Stimulated activated CD8-positive, alpha-beta memory T cell treated with anti-CD3 and anti-CD28 coated beads, Interleukin-7, amount 100 ng/mL, for 1 hour (primary cell): Measurements from ENCODE around the gene GRK2.

Experiments
- DNase-seq, 2 donors: peaks; one replicate each; pipeline ENCODE4 v3.0.0-alpha.2; 2020; ENCODE audit warnings: low read depth in 2 of 2

GRK2 gene

DNA sequence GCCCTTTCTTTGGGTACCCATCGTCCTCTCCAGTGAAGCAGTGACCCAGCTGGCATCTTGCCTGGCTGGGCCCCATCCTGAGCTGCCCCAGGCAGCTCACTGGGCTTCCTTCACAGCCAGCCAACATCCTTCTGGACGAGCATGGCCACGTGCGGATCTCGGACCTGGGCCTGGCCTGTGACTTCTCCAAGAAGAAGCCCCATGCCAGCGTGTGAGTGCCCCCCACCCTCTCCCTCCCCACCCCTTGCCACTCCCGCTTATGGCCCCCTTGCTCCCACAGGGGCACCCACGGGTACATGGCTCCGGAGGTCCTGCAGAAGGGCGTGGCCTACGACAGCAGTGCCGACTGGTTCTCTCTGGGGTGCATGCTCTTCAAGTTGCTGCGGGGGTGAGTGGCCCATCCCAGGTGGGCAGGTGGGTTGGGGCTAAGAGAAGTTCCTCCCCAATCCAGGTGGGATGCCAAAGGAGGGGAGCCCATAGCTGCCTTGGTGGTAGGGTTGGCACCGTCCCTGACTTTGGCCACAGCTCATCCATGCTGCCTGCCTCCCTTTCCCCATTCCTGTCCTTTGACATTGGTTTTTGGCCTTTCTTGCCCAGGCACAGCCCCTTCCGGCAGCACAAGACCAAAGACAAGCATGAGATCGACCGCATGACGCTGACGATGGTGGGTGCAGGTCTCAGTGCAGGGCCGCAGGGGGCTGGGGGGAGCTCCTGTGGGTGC lies 16.0 kb downstream of the GRK2 start:
- DNase-seq = no peak

GRCh38 chr11:67282876-67283371 lies 16.7 kb downstream of the GRK2 start:
- no peak for DNase-seq

DNA sequence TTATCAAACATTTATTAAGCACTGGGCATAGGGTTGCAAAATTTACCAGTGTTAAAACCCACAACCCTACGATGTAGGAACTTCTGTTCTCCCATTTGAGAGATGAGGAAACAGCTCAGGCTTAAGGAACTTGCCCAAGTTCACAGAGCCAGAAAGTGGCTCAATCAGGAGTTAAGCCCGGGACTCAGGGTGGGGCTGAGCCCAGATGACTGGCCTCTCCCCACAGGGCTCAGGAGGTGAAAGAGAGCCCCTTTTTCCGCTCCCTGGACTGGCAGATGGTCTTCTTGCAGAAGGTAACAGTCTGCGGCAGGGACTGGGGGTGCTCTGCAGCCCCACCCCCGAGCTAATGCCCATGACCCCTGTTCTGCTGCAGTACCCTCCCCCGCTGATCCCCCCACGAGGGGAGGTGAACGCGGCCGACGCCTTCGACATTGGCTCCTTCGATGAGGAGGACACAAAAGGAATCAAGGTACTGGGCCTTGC lies 17.2 kb downstream of the GRK2 start:
- DNase-seq = no peak

DNA sequence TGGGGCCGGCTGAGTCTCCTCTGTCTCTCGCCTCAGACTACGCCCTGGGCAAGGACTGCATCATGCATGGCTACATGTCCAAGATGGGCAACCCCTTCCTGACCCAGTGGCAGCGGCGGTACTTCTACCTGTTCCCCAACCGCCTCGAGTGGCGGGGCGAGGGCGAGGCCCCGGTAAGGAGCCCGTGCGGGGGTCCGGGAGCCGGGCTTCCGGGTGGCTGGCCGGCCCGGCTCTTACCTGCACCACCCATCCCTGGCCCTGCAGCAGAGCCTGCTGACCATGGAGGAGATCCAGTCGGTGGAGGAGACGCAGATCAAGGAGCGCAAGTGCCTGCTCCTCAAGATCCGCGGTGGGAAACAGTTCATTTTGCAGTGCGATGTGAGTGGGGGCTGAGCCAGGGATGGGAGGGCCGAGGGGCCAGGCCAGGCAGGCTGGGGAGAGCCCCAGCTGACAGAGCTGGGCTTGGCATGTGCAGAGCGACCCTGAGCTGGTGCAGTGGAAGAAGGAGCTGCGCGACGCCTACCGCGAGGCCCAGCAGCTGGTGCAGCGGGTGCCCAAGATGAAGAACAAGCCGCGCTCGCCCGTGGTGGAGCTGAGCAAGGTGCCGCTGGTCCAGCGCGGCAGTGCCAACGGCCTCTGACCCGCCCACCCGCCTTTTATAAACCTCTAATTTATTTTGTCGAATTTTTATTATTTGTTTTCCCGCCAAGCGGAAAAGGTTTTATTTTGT lies 18.7 kb downstream of the GRK2 start:
- no peak for DNase-seq

DNA sequence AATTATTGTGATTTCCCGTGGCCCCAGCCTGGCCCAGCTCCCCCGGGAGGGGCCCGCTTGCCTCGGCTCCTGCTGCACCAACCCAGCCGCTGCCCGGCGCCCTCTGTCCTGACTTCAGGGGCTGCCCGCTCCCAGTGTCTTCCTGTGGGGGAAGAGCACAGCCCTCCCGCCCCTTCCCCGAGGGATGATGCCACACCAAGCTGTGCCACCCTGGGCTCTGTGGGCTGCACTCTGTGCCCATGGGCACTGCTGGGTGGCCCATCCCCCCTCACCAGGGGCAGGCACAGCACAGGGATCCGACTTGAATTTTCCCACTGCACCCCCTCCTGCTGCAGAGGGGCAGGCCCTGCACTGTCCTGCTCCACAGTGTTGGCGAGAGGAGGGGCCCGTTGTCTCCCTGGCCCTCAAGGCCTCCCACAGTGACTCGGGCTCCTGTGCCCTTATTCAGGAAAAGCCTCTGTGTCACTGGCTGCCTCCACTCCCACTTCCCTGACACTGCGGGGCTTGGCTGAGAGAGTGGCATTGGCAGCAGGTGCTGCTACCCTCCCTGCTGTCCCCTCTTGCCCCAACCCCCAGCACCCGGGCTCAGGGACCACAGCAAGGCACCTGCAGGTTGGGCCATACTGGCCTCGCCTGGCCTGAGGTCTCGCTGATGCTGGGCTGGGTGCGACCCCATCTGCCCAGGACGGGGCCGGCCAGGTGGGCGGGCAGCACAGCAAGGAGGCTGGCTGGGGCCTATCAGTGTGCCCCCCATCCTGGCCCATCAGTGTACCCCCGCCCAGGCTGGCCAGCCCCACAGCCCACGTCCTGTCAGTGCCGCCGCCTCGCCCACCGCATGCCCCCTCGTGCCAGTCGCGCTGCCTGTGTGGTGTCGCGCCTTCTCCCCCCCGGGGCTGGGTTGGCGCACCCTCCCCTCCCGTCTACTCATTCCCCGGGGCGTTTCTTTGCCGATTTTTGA lies 19.5 kb downstream of the GRK2 start:
- no peak for DNase-seq

GRCh38 chr11:67286621-67287333 lies 20.5 kb downstream of the GRK2 start:
- DNase-seq = no peak

DNA sequence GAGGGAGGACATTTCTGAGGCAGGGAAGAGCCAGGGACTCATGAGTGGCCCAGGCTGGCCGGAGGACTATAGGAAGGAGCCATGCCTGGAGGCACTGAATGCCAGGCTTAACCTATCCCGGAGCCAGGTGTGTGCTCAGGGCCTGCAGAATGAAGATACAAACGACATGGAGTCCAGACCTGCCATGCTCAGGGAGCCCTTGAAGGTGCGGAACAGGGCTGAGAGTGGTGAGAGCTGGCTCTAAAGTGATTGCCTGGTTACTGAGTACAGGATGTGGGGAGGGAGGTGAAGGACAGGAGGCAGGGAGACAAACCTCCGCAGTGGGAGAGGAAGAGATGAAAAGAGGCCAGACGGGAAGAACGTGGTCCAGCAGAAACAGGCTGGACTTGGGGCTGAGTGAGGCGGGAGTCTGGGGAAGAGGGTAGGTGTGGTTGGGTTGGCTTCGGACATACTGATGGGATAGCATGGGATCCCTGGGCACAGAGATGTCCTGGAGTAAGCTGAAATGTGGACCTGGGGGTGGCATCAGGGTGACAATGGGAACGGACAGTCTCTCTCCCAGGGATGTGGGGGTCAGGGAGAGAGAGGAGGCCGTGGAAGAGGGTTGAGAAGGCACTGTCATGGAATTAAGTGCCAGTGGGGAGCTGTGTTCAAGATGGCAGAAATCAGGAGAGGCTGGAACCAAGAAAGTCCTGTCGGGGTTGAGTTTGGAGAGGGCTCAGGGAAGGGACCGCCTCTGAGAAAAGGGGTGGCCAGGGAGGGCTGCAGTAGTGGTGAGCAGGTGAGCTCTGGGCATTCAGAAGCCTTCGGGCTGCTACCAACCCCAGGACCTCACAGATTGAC lies 21.3 kb downstream of the GRK2 start:
- no peak for DNase-seq

- DNase-seq = no peak
Measured at GRCh38 chr11:67288198-67288451, 21.9 kb downstream of the GRK2 start.

DNA sequence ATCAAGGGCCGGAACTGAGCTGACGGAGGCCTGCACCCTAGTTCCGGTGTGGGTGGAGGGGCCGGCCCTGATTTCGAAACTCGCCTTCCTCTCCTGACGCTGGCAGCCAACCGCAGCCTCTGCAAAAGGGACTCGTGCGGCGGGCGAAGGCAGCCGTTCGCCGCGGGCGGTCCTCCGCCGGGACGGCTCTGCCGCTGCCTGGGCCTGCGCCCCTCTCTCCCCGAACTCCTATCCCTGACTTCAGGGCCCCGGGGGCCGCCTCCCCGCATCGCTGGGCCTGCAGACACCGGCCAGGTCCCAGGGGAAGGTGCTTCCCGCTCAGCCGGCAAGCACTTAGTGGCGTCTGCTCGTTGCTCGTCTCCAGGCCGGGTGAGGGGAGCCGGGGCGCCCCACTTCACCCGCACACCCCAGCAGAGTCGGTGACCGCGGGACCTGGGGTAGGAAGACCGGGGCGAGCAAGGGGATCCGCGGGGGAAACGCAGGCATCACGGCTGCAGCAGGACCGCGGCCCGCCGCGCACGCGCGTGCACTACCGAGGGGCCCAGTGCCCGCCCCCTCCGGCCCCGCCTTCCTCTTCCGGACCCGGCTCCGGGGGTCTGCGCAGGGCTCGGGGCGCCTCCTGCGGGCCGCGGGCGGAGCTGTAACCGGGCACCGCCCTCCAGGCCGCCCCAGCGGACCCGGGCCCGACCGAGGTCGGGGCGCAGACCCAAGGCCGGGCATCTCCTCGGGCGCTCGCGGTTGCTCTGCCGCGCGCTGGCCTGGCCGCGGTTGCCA lies 22.4 kb downstream of the GRK2 start:
- peak; percentile 78 for DNase-seq

- no peak for DNase-seq
Measured at GRCh38 chr11:67289226-67289650, 23.0 kb downstream of the GRK2 start, which contains the start of gene ANKRD13D. ANKRD13D (plus strand) TSS chr11:67289303; CDS start chr11:67289461, 158 bp downstream.

DNA sequence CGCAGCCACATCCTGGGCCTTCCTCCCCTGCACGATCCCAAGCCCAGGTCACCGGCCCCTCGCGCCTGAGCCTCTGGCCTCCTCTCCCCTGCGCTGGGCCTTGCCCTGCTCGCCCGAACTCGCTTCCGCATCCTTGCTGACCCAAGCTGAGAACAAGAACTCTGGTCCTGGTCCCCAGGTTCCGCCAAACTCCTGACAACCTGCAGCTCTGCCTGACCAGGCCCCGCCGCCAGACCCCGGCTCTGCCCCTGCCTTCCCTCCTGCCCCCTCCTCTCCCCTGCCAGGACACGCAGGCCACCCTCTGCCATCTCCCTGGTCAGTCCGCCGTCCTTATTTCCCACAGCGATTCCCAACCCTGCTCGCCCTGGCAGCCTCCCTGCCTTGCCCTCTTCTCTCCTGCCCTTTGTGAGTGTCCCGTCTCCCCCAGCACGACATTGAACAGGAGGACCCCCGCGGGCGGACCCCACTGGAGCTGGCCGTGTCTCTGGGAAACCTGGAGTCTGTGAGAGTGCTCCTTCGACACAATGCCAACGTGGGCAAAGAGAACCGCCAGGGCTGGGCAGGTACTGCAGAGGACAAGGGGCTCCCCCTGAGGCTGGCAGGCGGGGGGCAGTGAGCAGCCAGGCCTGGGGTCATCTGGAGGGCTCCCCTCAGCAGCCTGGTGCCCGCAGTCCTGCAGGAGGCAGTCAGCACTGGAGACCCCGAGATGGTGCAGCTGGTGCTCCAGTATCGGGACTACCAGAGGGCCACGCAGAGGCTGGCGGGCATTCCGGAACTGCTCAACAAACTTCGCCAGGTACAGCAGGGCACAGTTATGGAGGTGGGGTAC lies 23.6 kb downstream of the GRK2 start:
- DNase-seq = no peak

GRCh38 chr11:67290801-67291200 lies 24.5 kb downstream of the GRK2 start:
- DNase-seq = no peak

DNA sequence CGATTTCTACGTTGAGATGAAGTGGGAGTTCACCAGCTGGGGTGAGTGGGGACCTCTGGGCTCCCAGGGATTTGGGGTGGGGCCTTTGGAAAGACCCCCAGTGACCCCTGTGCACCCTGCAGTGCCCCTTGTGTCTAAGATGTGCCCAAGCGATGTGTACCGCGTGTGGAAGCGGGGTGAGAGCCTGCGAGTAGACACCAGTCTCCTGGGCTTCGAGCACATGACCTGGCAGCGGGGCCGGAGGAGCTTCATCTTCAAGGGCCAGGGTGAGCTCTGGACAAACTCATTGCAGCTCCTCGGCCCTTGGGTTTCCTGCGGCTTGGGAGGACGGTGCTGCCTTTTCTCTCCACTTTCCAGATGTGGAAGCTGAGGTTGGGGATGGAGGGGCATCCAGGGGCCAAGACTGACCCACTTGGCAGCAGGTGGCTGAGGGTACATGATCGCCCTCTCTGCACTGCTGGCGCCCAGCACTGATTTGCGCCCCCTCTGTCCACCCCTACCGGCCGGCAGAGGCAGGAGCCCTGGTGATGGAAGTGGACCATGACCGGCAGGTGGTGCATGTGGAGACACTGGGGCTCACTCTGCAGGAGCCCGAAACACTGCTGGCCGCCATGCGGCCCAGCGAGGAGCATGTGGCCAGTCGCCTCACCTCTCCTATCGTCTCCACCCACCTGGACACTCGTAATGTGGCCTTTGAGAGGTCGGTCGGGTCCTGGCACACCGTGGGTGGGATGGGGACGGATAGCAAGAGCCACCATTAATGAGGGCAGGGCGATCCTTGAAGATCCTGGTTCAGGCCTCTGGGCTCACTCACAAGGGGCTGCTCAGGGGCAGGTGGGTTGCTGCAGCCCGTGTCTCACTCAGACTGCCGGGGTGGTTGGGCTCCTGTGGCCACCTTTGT lies 25.5 kb downstream of the GRK2 start:
- no peak for DNase-seq

GRCh38 chr11:67292671-67293070 lies 26.4 kb downstream of the GRK2 start:
- DNase-seq = no peak

- DNase-seq = no peak
Measured at GRCh38 chr11:67293090-67293489, 26.8 kb downstream of the GRK2 start.

GRCh38 chr11:67295846-67296245 lies 29.6 kb downstream of the GRK2 start:
- no peak for DNase-seq

DNA sequence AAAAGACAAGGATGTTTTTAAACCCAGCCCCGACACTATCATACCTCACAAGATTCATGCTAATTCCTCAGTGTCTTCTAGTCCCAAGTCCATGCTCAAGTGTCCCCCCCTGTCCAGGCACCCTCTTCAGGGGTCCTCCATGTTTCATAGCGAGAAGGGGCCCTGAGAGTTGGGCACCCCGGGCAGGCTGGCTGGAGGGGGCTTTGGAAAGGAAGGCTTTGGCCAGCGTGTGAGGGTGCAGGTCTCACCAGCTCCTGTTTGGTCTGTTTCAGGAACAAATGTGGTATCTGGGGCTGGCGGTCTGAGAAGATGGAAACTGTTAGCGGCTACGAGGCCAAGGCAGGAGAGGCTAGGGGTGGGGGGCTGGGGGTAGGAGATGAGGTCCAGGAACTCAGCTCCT lies 32.5 kb downstream of the GRK2 start:
- DNase-seq = no peak
